Measurements from ENCODE around the gene EIF1AD. TPM values are rescaled to one million over a fixed set of nuclear protein-coding genes. Genes with fewer than 3 reads are reported as not detected.

EIF1AD gene
- total RNA-seq, 1 donor from 2014 or later = 50.7 TPM

- intact Hi-C loops (cut with micrococcal nuclease) = no loop called here
Observed at GRCh38 chr11:66004186-66004585, 2.2 kb upstream of the EIF1AD start.

- intact Hi-C loops (cut with micrococcal nuclease) = loop anchor here (2.0 kb wide), 1 partner anchor 388 kb away; the partner anchor contains the start of genes MAP3K11 and PCNX3
Observed at GRCh38 chr11:66003291-66003690, 1.3 kb upstream of the EIF1AD start.

GRCh38 chr11:66002648-66003225 lies 780 bp upstream of the EIF1AD start:
- intact Hi-C loops (cut with micrococcal nuclease) = loop anchor here (1.0 to 2.0 kb wide), 6 partner anchors 41 to 388 kb away; partner anchors contain the start of genes KAT5, MAP3K11, PCNX3 and RNASEH2C

GRCh38 chr11:65997286-65997685 lies 4.7 kb downstream of the EIF1AD start:
- intact Hi-C loops (cut with micrococcal nuclease) = no loop called here

- intact Hi-C loops (cut with micrococcal nuclease) = no loop called here
Observed at GRCh38 chr11:65992056-65992455, 9.9 kb downstream of the EIF1AD start.

- intact Hi-C loops (cut with micrococcal nuclease) = loop anchor here (1.0 kb wide), 7 partner anchors 70 to 277 kb away; partner anchors contain the start of genes AP5B1, C11orf68, DRAP1 and FIBP
Observed at GRCh38 chr11:65988791-65989592, 13.0 kb downstream of the EIF1AD start.

GRCh38 chr11:65987336-65987735 lies 14.6 kb downstream of the EIF1AD start:
- intact Hi-C loops (cut with micrococcal nuclease) = no loop called here

- intact Hi-C loops (cut with micrococcal nuclease) = no loop called here
Observed at GRCh38 chr11:65983589-65983987, 18.4 kb downstream of the EIF1AD start.

GRCh38 chr11:65982824-65983588 lies 19.0 kb downstream of the EIF1AD start:
- intact Hi-C loops (cut with micrococcal nuclease) = no loop called here

- intact Hi-C loops (cut with micrococcal nuclease) = no loop called here
Observed at GRCh38 chr11:65981972-65982823, 19.8 kb downstream of the EIF1AD start.

GRCh38 chr11:65981101-65981740 lies 20.7 kb downstream of the EIF1AD start:
- intact Hi-C loops (cut with micrococcal nuclease) = no loop called here

- intact Hi-C loops (cut with micrococcal nuclease) = no loop called here
Observed at GRCh38 chr11:65979261-65979759, 22.6 kb downstream of the EIF1AD start.

- intact Hi-C loops (cut with micrococcal nuclease) = no loop called here
Observed at GRCh38 chr11:65978391-65979238, 23.3 kb downstream of the EIF1AD start.

- intact Hi-C loops (cut with micrococcal nuclease) = no loop called here
Observed at GRCh38 chr11:65977621-65978390, 24.2 kb downstream of the EIF1AD start.

- intact Hi-C loops (cut with micrococcal nuclease) = no loop called here
Observed at GRCh38 chr11:65976216-65977176, 25.5 kb downstream of the EIF1AD start.

GRCh38 chr11:65975771-65976170 lies 26.2 kb downstream of the EIF1AD start:
- intact Hi-C loops (cut with micrococcal nuclease) = no loop called here

GRCh38 chr11:65973439-65974110 lies 28.4 kb downstream of the EIF1AD start:
- intact Hi-C loops (cut with micrococcal nuclease) = no loop called here

Measured in T-helper 2 cell treated with Interferon-gamma antibody and Interleukin-4, amounts not matched to agents 100 ng/mL and 5 ng/mL, for 36 hours (primary cell).